Measurements from ENCODE around the gene MYCL. TPM values are rescaled to one million over a fixed set of nuclear protein-coding genes. Genes with fewer than 3 reads are reported as not detected.
"Not testable (repeated sequence)": the region's sequence is repeated elsewhere in the genome, so short reads cannot be mapped to it uniquely, and the experiment has no call there.

MYCL gene
- polyA plus RNA-seq, 12 donors, result 1.6 to 25.4 (median 3.5) TPM; not detected in 2

- DNase-seq, result no peak
Observed at GRCh38 chr1:39892601-39893595, 8.8 kb downstream of the MYCL start.

- no peak for DNase-seq
Observed at GRCh38 chr1:39890880-39891279, 10.8 kb downstream of the MYCL start.

GRCh38 chr1:39890273-39890672 lies 11.4 kb downstream of the MYCL start:
- DNase-seq, result no peak

- DNase-seq, result no peak
Observed at GRCh38 chr1:39886757-39887231, 14.9 kb downstream of the MYCL start.

- no peak for DNase-seq
Observed at GRCh38 chr1:39885516-39885915, 16.2 kb downstream of the MYCL start.

GRCh38 chr1:39882152-39882551 lies 19.6 kb downstream of the MYCL start:
- DNase-seq, result no peak

DNA sequence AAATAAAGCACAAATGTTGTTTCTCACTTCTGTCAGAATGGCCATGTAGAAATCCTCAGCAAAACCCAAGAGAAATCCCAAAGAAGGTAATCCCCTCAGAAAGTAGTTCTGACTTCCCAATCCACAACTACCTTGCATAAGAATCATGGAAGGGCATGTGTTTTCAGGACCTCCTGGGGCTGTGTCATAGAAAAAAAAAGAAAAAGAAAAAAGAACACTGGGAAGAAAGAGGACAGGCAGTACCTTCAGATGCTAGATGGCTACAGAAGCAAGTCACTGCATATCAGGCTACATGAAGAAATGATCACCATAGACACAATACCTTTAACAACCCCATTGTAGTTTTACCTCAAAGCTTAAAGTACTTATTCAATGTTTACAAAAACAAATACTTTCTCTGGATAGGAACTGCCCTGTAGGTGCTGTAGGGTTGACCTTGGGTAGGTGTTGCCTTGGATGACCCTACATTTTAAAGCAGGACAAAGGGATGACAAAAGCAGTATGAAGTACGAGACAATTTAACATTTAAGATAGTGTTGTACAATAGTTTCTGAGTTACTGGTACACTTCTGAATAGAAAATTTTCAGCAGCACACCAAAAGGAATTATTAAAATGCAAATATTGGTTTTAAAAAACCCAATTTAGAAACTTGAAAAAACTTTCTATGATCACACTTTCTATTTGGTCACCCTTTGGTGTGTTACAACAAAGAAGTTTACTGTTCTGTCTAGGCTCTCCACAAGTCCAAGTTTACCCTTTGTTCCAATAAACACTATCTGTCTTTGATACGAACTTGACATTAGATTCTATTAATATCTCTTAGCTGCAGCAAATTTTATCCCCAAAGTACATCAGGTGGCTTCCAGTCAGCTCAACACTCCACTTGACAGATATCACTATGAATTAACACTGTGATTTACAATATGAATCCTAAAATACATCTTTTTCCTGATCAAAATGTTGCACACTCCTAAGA lies 23.4 kb downstream of the MYCL start:
- DNase-seq, result no peak

DNA sequence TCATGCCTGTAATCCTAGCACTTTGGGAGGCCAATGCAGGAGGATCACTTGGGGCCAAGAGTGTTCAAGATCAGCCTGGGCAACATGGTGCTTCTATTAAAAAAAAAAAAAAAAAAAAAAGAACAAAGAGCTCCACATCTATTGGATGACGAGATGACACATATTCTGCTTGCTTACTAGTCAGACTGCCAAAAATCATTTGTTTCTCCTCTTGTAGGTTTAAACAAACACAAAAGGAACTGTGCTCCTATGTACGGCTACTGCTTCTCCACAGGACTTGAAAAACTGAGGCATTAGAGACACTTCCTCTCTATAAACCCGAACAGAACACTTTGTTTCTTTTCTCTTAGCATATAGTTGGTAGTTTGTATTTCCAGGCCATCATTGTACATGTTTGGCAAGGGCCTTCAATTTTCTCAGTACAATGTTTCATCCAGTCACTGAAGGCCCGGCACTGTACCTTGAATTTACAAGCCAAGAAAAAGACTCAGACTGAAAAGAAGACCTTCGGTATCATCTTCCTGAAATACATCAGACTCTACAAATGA lies 24.4 kb downstream of the MYCL start:
- no peak for DNase-seq

GRCh38 chr1:39876144-39876543 lies 25.6 kb downstream of the MYCL start:
- DNase-seq, result no peak

DNA sequence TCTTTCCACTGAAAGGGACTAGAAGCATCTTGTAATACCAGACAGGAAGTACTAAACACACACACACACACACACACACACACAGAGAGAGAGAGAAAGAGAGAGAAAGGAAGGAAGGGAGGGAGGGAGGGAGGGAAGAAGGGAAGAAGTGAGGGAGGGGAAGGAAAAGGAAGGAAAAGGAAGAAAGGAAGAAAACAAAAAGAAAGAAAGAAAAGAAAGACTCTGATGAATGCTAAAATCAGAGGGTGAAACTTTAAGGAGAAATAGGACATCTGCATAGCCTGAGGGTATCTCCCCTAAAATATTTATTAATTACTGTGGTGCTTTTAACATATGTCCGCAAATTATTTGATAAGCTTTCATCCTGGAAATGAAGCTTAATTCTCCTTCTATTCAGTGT lies 29.0 kb downstream of the MYCL start:
- no peak for DNase-seq

DNA sequence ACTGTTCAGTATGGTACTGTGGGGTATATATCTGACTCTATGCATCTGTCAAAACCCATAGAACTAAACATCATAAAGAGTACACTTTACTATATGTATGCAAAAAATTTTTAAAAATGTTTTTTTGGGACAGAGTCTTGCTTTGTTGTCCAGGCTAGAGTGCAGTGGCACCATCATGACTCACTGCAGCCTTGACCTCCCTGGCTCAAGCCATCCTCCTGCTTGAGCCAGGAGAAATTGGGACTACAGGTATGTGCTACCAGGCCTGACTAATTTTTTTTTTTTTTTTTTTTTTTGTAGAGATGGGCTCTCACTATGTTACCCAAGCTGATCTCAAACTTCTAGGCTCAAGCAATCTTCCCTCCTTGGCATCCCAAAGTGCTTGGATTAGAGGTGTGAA lies 29.9 kb downstream of the MYCL start:
- no peak for DNase-seq

DNA sequence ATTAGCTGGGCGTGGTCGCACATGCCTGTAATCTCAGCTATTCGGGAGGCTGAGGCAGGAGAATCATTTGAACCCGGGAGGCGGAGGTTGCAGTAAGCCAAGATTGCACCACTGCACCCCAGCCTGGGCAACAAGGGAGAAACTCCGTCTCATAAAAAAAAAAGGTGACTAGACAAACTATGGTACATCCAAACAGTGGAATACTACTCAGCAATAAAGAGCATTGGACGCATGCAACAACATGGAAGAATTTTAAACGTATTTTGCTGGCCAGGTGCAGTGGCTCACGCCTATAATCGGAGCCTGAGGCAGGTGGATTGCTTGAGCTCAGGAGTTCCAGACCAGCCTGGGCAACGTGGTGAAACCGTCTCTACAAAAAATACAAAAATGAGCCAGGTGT lies 30.7 kb downstream of the MYCL start:
- not testable (repeated sequence) for DNase-seq

- DNase-seq, result not testable (repeated sequence)
Observed at GRCh38 chr1:39869538-39870112, 32.1 kb downstream of the MYCL start.

DNA sequence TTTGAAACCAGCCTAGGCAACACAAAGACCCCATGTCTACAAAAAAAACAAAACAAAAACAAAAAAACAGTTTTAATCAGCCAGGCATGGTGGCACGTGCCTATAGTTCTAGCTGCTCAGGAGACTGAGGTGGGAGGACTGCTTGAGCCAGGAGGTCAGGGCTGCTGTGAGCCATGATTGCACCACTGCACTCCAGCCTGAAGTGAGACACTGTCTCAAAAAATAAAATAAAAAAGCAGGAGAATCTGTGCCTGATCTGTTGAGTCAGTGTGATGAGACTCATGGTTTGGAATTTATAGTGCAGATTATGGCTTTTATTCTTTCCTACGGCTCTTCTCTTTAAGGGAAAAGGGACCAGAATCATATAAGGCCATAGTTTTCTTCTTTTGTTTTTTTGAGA lies 35.0 kb downstream of the MYCL start:
- no peak for DNase-seq

GRCh38 chr1:39865762-39866161 lies 36.0 kb downstream of the MYCL start:
- DNase-seq, result no peak

DNA sequence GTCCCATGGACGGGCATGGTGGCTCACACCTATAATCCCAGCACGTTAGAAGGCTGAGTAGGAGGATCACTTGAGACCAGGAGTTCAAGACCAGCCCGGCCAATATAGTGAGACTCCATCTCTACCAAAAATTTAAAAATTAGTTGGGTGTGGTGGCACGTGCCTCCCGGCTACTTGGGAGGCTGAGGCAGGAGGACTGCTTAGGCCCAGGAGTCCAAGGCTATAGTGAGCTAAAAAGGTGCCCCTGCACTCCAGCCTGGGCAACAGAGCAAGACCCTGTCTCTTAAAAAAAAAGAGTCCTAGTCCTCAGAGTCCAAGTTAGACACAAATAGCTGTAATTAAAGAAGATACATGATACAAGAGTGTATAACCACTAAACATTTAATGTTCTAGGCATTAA lies 38.5 kb downstream of the MYCL start:
- no peak for DNase-seq

- DNase-seq, result no peak
Observed at GRCh38 chr1:39861003-39861402, 40.7 kb downstream of the MYCL start.

DNA sequence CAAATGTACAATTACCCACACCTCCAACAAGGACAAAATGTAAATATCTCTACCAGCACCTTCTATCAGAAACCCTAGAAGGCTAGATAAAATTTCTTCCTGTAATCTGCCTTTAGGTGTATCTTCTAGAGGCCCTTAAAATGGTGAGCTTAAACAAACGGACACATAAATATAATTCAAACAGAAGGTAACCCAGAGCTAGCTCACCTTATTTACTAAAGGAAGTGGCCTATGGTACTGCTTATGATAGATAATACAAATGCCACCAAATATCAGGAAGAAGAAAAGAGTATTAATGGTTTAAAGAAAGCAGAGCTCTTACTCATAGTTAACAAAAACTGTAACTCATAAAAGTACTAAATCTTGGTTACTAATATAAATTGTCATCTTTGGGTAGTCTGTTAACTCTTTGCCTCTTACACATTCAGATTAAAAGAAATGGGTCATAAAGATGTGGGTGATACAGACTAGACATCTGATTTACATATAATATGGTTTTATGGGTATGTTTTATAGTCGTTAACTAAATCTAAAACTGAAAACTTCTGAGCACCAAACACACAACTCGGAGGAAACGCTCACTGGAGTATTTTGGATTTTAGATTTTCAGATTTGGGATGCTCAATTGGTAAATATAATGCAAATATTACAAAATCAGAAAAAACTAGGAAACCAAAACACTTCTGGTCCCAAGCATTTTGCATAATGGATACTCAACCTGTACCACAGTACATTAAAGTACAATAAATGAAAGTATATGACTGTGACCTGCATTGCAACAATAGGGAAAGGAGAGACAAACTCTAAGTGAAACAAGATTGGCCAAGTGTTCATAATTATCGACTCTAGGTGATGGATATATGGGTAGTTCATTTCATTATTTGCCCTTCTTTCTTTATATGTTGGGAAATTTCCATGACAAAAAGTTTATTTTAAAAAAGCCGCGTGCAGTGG lies 41.6 kb downstream of the MYCL start:
- no peak for DNase-seq

DNA sequence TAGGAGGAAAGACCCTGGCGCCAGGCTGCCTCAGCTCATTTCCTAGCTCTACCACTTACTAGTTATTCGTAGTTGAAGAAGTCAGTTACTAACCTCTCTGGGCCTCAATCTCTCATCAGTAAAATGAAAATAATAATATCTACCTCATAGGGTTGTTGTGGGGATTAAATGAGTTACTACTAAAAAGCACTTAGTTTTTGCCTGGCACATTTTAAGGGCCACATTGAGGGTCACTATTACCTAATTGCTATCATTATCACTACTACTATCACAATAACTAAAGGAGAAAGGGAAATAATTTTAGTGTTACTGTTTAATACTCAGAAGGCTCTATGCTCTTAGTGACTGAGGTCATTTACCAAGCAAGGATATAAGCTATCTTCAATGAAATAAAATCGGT lies 43.4 kb downstream of the MYCL start:
- DNase-seq, result no peak

- DNase-seq, result no peak
Observed at GRCh38 chr1:39857126-39857878, 44.4 kb downstream of the MYCL start.
